ENCODE data around the gene ARID1A.

The ARID1A gene

DNA sequence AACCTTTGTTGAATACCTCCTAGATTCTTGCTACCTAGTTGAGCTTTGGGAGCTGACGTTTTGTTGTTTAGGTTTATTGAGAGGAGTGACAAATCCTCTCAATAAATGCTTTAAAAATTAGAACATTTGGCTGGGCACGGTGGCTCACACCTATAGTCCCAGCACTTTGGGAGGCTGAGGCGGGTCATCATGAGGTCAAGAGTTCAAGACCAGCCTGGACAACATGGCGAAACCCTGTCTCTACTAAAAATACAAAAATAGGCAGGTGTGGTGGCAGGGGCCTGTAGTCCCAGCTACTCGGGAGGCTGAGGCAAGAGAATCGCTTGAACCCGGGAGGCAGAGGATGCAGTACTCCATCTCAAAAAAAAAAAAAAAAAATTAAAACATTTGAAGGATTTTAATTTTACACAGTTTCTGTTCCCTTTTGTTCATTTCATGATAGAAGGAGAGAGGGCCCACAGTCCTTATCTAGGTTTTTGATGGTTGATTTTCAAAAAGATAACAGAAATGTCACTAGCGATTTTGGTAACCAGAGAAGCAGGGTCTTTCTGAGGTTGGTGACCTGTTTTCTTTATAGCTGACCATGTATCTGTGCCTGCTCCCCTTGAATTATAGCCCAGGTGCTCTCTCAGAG is 47.7 kb downstream of the ARID1A start:
- no peak overlapping the region for H3K27ac ChIP-seq
- TF ChIP-seq ZFX (IDR thresholded peaks at IDR 0.05), result no peak
- TF ChIP-seq, protein P1, sequence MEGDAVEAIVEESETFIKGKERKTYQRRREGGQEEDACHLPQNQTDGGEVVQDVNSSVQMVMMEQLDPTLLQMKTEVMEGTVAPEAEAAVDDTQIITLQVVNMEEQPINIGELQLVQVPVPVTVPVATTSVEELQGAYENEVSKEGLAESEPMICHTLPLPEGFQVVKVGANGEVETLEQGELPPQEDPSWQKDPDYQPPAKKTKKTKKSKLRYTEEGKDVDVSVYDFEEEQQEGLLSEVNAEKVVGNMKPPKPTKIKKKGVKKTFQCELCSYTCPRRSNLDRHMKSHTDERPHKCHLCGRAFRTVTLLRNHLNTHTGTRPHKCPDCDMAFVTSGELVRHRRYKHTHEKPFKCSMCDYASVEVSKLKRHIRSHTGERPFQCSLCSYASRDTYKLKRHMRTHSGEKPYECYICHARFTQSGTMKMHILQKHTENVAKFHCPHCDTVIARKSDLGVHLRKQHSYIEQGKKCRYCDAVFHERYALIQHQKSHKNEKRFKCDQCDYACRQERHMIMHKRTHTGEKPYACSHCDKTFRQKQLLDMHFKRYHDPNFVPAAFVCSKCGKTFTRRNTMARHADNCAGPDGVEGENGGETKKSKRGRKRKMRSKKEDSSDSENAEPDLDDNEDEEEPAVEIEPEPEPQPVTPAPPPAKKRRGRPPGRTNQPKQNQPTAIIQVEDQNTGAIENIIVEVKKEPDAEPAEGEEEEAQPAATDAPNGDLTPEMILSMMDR (conservative IDR thresholded peaks at IDR 0.05), result no peak

DNA sequence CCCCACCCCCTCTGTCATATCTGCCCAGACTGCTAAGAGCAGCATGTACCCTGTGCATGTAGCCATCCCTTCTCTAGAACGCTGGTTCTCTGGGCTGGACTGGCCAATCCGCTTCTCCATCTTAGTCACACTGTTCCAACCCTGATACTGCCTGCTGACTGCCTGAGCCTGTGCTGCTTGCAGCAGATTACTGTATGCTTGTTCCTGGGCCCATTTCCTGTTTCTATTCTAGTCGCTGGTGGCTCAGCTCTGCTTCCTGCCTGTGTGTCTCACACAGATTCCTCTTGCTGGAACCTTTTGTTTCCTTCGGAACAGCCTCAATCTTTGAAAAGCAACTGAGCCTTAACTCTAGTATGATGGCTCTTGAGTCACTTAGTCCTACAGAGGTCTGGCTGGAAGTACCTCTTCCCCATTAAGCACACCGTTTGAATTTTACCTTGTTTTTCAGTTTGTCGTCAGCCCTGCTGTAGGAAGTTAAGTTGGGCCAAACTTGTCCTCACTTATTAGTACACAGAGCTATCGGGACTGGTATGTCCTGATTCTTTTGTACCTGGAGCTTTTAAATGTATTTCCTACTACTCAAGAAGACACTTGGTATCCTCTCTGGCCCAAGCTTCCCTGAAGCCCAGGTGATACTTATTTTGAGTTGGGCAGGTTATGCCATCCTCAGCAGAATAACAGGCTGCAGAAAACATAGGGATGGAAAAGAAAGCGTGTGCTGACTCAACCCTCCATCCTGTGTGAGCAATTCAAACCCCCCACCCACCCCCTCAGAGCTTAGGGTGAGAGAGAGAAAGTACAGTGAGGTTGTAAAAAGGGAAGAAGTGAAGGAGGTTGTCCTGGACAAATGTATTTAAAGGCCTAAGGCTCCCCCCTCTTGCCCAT is 48.5 kb downstream of the ARID1A start:
- no peak overlapping the region for H3K27ac ChIP-seq
- TF ChIP-seq, protein P1 (conservative IDR thresholded peaks at IDR 0.05), result no peak
- no peak for TF ChIP-seq ZFX (IDR thresholded peaks at IDR 0.05)

DNA sequence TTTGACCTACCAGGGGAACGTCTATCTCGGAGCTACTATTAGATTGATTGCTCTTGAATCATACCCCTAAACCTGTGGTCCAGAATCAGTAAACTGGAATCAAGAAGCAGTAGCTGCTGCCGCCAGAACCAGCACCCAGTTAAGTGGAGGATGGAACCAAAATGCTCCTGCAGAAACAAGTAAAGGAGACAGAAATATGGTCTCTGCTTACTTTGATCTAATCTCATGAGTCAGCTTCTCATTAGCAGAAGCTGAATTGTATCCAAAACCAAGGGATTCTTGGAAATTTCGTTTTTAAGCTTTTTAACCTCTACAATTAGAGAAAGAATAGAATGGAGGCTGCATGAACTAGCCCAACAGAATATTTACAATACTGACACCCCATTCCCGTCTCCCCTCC is 49.4 kb downstream of the ARID1A start:
- TF ChIP-seq ZFX (IDR thresholded peaks at IDR 0.05), result no peak
- TF ChIP-seq, protein P1 (conservative IDR thresholded peaks at IDR 0.05), result no peak
- H3K27ac ChIP-seq, result no peak overlapping the region

DNA sequence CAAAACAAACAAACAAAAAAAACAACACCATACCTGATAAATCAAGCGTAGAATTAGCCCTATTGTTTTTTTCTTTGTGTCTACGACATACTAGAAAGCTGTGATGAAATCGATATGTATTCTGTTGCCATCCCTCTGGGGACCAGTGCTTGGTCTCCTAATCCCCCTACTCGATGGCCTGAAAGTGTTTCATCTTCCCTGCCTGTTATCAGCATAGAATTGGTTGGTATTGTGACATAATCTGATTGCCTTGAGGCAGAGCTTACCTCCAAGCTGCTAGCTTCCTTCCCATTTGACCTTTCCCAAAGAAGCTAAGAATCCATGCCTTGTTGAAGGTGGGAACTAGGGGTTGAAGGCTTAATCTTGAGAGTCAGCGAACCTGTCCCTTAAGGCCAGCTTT is 51.2 kb downstream of the ARID1A start:
- no peak overlapping the region for H3K27ac ChIP-seq
- TF ChIP-seq, protein P1 (conservative IDR thresholded peaks at IDR 0.05), result no peak
- TF ChIP-seq ZFX (IDR thresholded peaks at IDR 0.05), result no peak

DNA sequence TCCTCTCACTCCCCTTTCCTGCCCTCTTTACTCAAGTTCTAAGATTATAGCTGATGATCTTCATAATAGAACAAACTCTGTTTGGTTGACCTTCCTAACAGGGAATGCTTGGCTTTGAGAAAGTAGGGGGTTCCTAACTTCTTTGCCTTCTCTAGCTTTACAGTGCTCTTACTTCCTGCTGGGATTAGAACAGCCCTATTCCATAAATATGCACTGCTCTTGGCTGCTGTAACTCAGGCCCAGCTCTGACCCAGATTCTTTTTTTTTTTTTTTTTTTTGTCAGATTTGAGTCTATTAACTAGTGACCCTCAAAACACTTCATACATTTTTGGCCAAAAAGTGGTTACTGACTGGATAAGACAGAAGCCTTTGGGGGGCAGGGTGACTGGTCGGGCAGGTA is 52.5 kb downstream of the ARID1A start:
- H3K27ac ChIP-seq, result no peak overlapping the region
- TF ChIP-seq, protein P1 (conservative IDR thresholded peaks at IDR 0.05), result no peak
- no peak for TF ChIP-seq ZFX (IDR thresholded peaks at IDR 0.05)

DNA sequence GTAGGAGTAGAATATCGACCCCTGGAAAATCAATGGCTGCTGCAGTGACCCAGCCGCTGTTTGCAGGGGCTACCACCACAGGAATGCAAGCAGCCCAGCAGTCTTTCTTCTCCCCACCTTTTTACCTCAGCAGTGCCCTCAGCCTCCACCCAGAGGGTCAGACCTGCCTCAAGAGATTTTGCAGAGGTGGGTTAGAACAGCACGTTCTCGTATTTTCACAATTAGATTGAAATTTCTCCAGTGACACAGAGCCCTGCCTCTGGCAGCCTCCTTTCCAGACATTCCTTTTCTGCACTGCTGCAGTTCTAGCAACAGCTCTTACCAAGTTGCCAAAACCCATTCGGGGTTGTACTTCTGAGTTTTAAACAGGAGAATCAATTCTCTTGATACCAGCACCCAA is 53.6 kb downstream of the ARID1A start:
- H3K27ac ChIP-seq, result no peak overlapping the region
- TF ChIP-seq ZFX (IDR thresholded peaks at IDR 0.05), result no peak
- TF ChIP-seq, protein P1 (conservative IDR thresholded peaks at IDR 0.05), result no peak

DNA sequence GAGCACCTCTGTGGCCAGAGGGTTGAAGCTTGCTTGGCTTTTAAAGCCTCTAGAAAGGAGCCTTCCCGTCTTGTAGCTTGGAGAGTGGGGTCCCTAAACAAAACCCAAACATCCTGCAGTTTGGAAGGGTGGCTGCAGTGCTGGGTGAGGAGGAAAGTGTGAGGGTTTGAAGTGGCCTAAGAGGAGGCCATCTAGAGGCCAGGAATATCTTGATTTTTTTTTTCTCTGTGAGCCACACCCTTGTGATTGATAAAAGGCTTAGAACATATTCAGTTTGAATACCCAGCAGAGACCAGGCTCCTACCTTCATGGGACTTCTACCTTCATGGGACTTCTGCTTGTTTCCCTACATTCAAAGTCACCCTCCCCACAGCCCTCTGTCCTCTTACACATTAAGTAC is 54.6 kb downstream of the ARID1A start:
- TF ChIP-seq ZFX (IDR thresholded peaks at IDR 0.05), result no peak
- TF ChIP-seq, protein P1 (conservative IDR thresholded peaks at IDR 0.05), result no peak
- H3K27ac ChIP-seq, result no peak overlapping the region

All from C4-2B (cell line).